Activated CD4-positive, alpha-beta T cell treated with anti-CD3 and anti-CD28 coated beads for 24 hours (primary cell): Measurements from ENCODE around the gene NCKAP5.

Source experiments
- DNase-seq, 2 donors: peaks; one replicate each; pipeline ENCODE4 v3.0.0-alpha.2; 2020; ENCODE audit warnings: low read depth in 2 of 2

The NCKAP5 gene

GRCh38 chr2:133422931-133423351, 145.3 kb downstream of the NCKAP5 start:
- DNase-seq: no peak

DNA sequence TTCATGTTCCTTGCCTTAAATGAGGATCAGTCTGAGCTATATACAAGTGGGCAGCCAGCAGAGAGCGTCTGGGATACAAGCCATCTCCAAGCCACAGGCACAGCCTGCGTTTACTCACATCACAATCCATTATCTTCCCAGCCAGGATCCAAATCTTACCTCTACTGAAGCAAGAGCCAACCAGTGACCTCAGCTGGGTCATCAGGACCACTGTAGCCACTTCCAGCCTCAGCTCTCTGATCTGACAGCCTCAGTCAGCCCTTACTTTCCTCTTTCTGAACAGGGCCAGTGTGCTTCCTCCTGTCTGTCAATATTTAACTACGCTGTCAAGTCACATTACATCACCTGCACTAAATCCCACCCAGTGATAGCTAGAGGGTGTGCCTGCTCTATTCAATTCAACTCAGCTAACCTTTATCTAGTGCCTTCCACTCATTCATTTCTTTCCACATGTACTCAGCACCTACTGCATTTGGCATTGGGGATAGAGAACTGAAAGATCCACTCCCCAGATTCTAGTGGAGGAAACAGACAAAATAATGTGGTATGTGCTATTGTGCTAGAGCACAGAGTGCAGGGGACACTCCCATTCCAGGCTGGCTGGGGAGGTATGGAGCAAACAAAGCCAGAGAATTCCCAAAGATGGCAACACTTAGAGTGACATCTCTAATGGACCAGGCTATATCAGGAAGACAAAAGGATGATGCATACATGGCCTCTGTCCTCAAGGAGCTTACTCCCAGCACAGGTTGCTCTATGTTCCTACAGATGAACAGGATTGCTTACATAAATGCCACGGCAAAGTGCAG, 146.5 kb downstream of the NCKAP5 start:
- DNase-seq: no peak

DNA sequence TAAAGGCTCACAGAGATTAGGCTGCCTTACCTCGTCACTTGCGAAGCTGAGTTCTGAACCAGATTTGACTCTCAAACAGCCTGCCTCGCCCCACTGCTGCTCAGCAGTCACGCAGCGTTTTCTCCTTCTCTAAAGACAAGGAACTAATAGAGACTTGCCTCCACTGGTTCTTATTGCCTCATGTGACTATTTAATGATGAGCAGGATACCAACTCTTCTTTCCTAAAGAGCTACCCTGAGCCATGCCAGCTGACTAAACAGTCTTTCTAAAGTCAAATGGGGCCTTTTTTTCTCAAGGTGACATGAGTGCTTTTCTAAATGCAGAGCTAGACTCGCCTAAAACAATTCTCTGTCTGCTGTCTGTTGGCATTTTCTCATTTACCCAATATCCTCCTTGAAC, 147.5 kb downstream of the NCKAP5 start:
- DNase-seq: no peak

GRCh38 chr2:133418671-133419070, 149.6 kb downstream of the NCKAP5 start:
- no peak for DNase-seq

- no peak for DNase-seq
These were observed 150.2 kb downstream of the NCKAP5 start for GRCh38 chr2:133418021-133418420.

GRCh38 chr2:133417415-133417814, 150.8 kb downstream of the NCKAP5 start:
- DNase-seq: no peak

DNA sequence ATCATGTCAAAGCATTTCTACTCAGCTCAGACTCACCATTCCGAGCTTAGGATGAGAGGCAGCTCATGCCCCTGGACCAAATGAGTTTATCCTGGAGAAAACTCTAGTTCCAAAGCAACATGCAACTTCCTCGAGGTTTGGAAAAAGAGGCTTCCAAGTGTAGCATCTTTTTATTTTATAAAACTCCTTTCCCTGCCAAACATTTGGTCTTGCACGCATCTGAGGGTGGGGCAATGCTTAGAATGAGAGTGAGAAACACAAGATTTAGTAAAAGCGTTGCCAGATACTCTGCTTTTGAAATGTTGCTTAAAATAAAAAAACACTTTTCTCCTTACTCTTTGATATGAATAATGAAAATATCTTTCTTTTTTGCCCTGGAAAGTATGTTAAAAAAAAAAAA, 151.5 kb downstream of the NCKAP5 start:
- DNase-seq: no peak

DNA sequence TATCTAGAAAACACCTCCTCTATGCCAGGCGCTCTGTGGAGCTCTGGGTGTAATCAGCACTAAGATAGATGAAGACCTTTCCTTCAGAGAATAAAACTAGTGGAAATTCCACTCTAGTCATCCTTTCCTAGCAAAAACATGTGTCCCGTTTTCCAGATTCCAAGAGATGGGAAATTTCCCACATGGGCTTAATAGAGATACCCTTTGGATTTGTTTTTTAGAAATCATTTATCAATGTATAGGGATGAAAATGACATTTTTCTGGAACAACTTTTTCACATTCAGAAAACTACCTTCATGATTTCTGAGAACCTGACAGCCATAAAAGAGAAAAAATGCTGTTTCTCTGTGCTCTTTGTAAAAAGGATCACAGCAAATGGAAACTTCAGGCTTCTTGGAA, 152.1 kb downstream of the NCKAP5 start:
- no peak for DNase-seq

DNA sequence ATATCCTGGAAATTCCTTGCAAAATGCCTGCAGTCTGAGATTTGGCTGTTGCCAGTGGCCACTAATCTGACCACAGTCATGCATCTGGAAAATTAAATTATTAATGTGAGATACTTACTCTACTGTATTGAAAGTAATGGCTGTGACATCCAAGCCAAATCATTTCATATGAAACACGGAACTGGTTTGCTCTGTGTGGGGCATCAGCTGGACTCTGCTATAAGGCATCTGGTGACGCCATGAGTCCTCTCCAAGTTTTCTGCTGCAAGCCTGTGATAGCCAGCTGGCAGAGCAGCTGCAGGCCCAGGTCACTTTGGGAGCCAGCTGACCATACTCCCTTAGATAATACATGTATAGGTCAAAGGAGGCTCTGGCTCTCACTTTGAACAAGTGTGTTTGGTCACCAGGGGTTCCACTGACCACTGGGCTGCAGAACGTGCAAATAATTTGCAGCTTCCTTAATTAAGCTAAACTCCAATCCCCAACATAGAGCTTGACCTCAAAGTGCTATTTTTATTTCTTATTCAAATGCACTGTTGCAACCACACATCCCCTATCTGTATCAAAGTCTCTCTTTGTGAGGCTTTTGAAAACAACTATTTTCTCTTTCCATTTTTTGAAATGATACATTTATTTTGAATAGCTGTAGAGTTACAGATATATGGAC, 152.9 kb downstream of the NCKAP5 start:
- DNase-seq: no peak

GRCh38 chr2:133414486-133415209, 153.6 kb downstream of the NCKAP5 start:
- DNase-seq: no peak

GRCh38 chr2:133413863-133414262, 154.4 kb downstream of the NCKAP5 start:
- no peak for DNase-seq

DNA sequence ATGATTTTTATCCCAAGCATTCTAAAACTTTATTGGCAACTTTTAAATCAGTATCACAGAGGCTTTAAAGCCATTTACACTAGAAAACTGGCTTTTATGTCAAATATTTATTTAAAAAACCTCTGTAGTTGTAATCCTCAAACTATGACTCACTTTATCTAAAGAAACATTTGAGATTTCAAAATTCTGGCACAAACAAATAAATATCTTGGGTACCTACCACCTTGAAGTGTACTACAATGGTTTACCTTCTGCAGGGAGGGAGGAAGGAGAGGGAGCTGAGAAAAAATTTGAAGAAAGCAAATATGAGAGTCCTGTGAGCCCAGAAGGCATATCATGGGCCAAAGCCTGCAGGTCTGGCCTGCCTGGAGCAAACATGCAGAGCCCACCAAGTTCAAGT, 155.6 kb downstream of the NCKAP5 start:
- no peak for DNase-seq

- no peak for DNase-seq
These were observed 156.4 kb downstream of the NCKAP5 start for GRCh38 chr2:133411857-133412256.

GRCh38 chr2:133411101-133411500, 157.2 kb downstream of the NCKAP5 start:
- DNase-seq: no peak

DNA sequence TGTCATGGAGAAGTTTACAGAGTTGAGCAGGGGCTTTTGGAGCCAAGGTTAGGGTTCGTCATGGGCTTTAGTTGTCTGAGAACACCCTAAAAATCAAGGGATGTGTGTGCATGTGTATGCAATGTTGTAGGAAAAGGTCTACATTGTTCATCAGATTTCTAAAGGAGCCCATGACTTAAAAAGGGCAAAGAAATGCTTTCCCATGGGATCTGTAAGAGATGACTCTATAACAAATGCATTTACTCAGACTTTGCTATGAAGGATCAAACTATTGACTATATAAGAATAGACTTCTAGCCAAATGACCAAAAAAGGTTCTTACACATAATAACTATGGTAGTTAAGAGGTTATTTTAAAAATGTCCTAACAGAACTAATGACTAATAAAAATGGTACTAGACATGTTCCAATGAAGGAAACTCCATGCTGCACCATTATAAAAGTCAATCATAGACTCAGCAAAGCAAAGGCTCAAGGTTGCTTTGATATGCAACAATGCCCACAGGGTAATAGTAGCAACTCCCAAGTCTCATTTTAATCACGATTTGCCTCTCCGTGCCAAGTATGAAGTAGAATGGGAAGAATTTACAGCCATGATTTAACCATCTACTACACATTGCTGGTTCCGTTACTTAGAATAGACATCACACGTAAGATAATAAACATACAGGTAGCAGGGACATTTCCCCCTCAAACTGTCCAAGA, 158.5 kb downstream of the NCKAP5 start:
- DNase-seq: no peak

DNA sequence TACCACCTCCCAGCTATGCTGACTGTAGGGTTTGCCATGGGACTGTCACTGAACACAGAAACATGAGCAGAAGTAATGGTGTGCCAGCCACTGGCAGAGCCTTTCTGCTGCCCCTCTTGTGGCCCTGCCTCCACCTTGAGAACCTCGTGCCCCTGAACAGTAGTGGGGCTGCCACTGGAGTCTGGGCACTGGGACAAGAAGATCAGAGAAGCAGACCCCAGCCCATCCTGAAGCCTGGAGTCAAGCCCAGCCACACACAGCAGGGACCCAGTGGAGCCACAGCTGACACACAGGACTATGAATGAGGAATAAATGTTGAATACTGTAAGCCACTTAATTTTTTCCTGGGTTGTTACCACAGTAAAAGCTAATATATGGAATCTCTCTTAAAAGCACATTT, 159.6 kb downstream of the NCKAP5 start:
- no peak for DNase-seq

GRCh38 chr2:133407341-133407740, 160.9 kb downstream of the NCKAP5 start:
- DNase-seq: no peak

- DNase-seq: no peak
These were observed 163.0 kb downstream of the NCKAP5 start for GRCh38 chr2:133405252-133405651.

DNA sequence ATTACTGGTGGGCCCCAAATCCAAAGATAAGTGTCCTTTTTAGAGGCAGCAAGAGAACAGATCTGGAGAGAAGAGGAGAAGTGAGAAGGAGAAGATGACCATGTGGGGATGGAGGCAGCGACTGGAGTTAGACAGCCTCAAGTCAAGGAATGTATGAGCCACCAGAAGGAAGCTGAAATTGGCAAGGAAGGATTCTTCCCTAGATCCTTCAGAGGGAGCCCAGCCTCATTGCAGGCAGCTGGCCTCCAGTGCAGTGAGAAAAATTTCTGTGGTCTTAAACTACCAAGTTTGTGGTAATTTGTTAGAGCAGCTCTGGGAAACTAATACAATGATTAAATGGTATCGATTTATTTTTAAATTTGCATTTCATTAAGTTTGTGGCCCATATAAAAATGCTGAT, 167.9 kb downstream of the NCKAP5 start:
- DNase-seq: no peak

DNA sequence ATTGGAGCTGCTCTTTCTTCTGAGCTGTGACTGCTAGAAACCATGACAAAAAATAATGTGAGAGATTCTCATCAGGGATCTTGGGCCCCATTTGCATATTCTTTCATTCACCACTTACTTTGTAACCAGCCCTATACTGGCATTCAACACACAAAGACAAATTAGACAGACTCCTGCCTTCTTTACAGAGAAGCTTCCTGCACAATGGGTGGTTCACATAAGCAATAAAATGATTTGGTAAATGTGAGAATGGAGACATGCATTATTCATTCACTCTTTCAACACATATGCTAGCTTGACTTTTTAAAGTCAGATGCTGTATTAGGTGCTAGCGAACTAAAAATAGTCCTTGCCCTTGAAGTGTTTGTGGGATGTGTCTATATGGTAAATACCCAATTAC, 174.4 kb downstream of the NCKAP5 start:
- no peak for DNase-seq

GRCh38 chr2:133390156-133390555, 178.1 kb downstream of the NCKAP5 start:
- no peak for DNase-seq

- DNase-seq: no peak
These were observed 178.7 kb downstream of the NCKAP5 start for GRCh38 chr2:133389569-133389968.
